Stomach (tissue), 4 donors: ENCODE results near the gene LCE6A.

Experiments
- CTCF ChIP-seq, 7 experiments: fragments of 450-650 bp in 4 of 7; fragments of 200-600 bp in 3 of 7; sonication (generic) in 3 of 7; IDR thresholded peaks; one replicate each; pipeline ENCODE4 v1.5.1; 2016 to 2019; ENCODE audit warnings: antibody characterized with exemption in 7 of 7, control low read depth in 2 of 7, mild to moderate bottlenecking in 1 of 7
- POLR2A ChIP-seq, 4 donors: fragments of 450-650 bp; IDR thresholded peaks; one replicate each; pipeline ENCODE4 v1.6.1; 2016; ENCODE audit warnings: antibody characterized with exemption in 4 of 4, control low read depth in 2 of 4, mild to moderate bottlenecking in 1 of 4, moderate library complexity in 1 of 4
- POLR2AphosphoS5 ChIP-seq, 3 donors: sonication (generic); formaldehyde crosslinking; IDR thresholded peaks; one replicate each; pipeline ENCODE4 v1.6.1; 2016; ENCODE audit warnings: antibody characterized with exemption in 3 of 3

GRCh38 chr1:152871731-152872126, 29.1 kb downstream of the LCE6A start:
- no peak for TF ChIP-seq CTCF (IDR thresholded peaks at IDR 0.05)
- TF ChIP-seq POLR2A (IDR thresholded peaks at IDR 0.05): no peak
- TF ChIP-seq POLR2AphosphoS5 (IDR thresholded peaks at IDR 0.05): no peak
